Loucy (cell line): Measurements from ENCODE around the gene LRRC1.

Source experiments
- H2AFZ ChIP-seq: fragments of 200-600 bp; sonication (generic); 2 replicates; pipeline ENCODE4 v1.6.0; 2016; ENCODE audit warnings: antibody characterized with exemption, mild to moderate bottlenecking, low read length, moderate library complexity
- H3F3A ChIP-seq: fragments of 200-600 bp; 2 replicates; pipeline ENCODE4 v1.6.0; 2016; ENCODE audit warnings: antibody characterized with exemption, low read depth, mild to moderate bottlenecking
- H3K27me3 ChIP-seq: fragments of 200-600 bp; sonication (generic); 2 replicates; pipeline ENCODE4 v1.6.1; 2014; ENCODE audit warnings: low read length, mild to moderate bottlenecking; ENCODE audit not compliant: insufficient read depth, poor library complexity, severe bottlenecking
- H3K36me3 ChIP-seq: fragments of 200-600 bp; sonication (generic); 2 replicates; pipeline ENCODE4 v1.6.1; 2016; ENCODE audit warnings: low read length; ENCODE audit not compliant: insufficient read depth
- H3K4me1 ChIP-seq: fragments of 200-600 bp; sonication (generic); 2 replicates; pipeline ENCODE4 v1.5.1; 2014; ENCODE audit warnings: low read length, mild to moderate bottlenecking; ENCODE audit not compliant: insufficient read depth, poor library complexity, severe bottlenecking
- H3K4me2 ChIP-seq: fragments of 200-600 bp; sonication (generic); 2 replicates; pipeline ENCODE4 v1.6.0; 2014; ENCODE audit warnings: antibody characterized with exemption, low read length, low read depth, mild to moderate bottlenecking; ENCODE audit not compliant: poor library complexity, severe bottlenecking
- H3K4me3 ChIP-seq: fragments of 200-600 bp; sonication (generic); 2 replicates; pipeline ENCODE4 v1.5.1; 2014; ENCODE audit warnings: low read length, mild to moderate bottlenecking, mixed read lengths; ENCODE audit not compliant: poor library complexity, severe bottlenecking
- H3K79me2 ChIP-seq: fragments of 200-600 bp; sonication (generic); 2 replicates; pipeline ENCODE4 v1.6.1; 2014; ENCODE audit warnings: low read length; ENCODE audit not compliant: insufficient read depth
- H3K9ac ChIP-seq: fragments of 200-600 bp; sonication (generic); 2 replicates; pipeline ENCODE4 v1.6.0; 2014; ENCODE audit warnings: mild to moderate bottlenecking, low read depth, low read length, moderate library complexity; ENCODE audit not compliant: poor library complexity, severe bottlenecking
- H3K9me2 ChIP-seq: fragments of 200-600 bp; sonication (generic); replicated peaks from 2 replicates; pipeline ENCODE4 v1.6.1; 2016; ENCODE audit warnings: low read depth, low read length, mixed read lengths
- H3K9me3 ChIP-seq: fragments of 200-600 bp; sonication (generic); 2 replicates; pipeline ENCODE4 v1.6.1; 2014; ENCODE audit warnings: mild to moderate bottlenecking, antibody characterized with exemption, low read length, low read depth; ENCODE audit not compliant: insufficient read depth
- H4K20me1 ChIP-seq: fragments of 200-600 bp; sonication (generic); 2 replicates; pipeline ENCODE4 v1.6.0; 2014; ENCODE audit warnings: antibody characterized with exemption, low read length, mild to moderate bottlenecking; ENCODE audit not compliant: insufficient read depth, poor library complexity, severe bottlenecking
- CTCF ChIP-seq: fragments of 200-600 bp; sonication (generic); conservative IDR thresholded peaks from 2 replicates; pipeline ENCODE4 v1.5.1; 2014; ENCODE audit warnings: mild to moderate bottlenecking, antibody characterized with exemption, low read length
- EZH2phosphoT487 ChIP-seq: fragments of 200-600 bp; IDR thresholded peaks from 2 replicates; pipeline ENCODE4 v1.6.1; 2018; ENCODE audit warnings: antibody characterized with exemption, mild to moderate bottlenecking, moderate library complexity, borderline replicate concordance

Gene LRRC1

GRCh38 chr6:53858196-53858595 lies 63.4 kb downstream of the LRRC1 start:
- H4K20me1 ChIP-seq, result no peaks in the 10 kb centered on the region
- no peaks in the 10 kb centered on the region for H3K9me3 ChIP-seq
- no peaks in the 10 kb centered on the region; the same call in 1 of the 2 replicates for H3K79me2 ChIP-seq
- H3K9me2 ChIP-seq, result no peaks in the 10 kb centered on the region
- no peaks in the 10 kb centered on the region for H3K27me3 ChIP-seq
- H3K4me2 ChIP-seq, result no peak overlapping the region
- no peaks in the 10 kb centered on the region for H3F3A ChIP-seq
- H3K36me3 ChIP-seq, result no peaks in the 10 kb centered on the region
- no peak overlapping the region for H3K4me3 ChIP-seq
- H2AFZ ChIP-seq, result no peak overlapping the region
- no peak overlapping the region for H3K9ac ChIP-seq
- TF ChIP-seq EZH2phosphoT487, result no peak
- no peak for TF ChIP-seq CTCF
- no peaks in the 10 kb centered on the region for H3K4me1 ChIP-seq

- no peak overlapping the region for H3K4me3 ChIP-seq
- no peaks in the 10 kb centered on the region for H3K27me3 ChIP-seq
- H3K9me3 ChIP-seq, result no peaks in the 10 kb centered on the region
- H3K9ac ChIP-seq, result no peak overlapping the region
- TF ChIP-seq EZH2phosphoT487 (no peak), CTCF (no peak)
- no peaks in the 10 kb centered on the region for H3K4me1 ChIP-seq
- H4K20me1 ChIP-seq, result no peaks in the 10 kb centered on the region
- H3K36me3 ChIP-seq, result no peaks in the 10 kb centered on the region
- H3K79me2 ChIP-seq, result no peaks in the 10 kb centered on the region; the same call in 1 of the 2 replicates
- H3K4me2 ChIP-seq, result no peak overlapping the region
- no peaks in the 10 kb centered on the region for H3F3A ChIP-seq
- H2AFZ ChIP-seq, result no peak overlapping the region
- H3K9me2 ChIP-seq, result no peaks in the 10 kb centered on the region
Measured at GRCh38 chr6:53858913-53859312, 64.1 kb downstream of the LRRC1 start.

GRCh38 chr6:53860511-53860910 lies 65.7 kb downstream of the LRRC1 start:
- Histone ChIP-seq H4K20me1 (no peaks in the 10 kb centered on the region), H3K36me3 (no peaks in the 10 kb centered on the region), H3K27me3 (no peaks in the 10 kb centered on the region), H3K9ac (no peak overlapping the region), H3K79me2 (no peaks in the 10 kb centered on the region; the same call in 1 of the 2 replicates), H3F3A (no peaks in the 10 kb centered on the region), H3K9me2 (no peaks in the 10 kb centered on the region), H3K4me2 (no peak overlapping the region), H3K4me3 (no peak overlapping the region), H2AFZ (no peak overlapping the region), H3K4me1 (no peaks in the 10 kb centered on the region), H3K9me3 (no peaks in the 10 kb centered on the region)
- TF ChIP-seq CTCF, result no peak
- TF ChIP-seq EZH2phosphoT487, result no peak
